SK-N-SH (cell line): ENCODE results near the gene PGK2.

Experiments
- POLR2AphosphoS5 ChIP-seq: IDR thresholded peaks from 2 replicates; pipeline ENCODE4 v1.6.1; 2012; ENCODE audit warnings: low read depth, low read length
- TF ChIP-seq, protein P1 (sequence below): fragments of 200-600 bp; sonication (generic); IDR thresholded peaks from 2 replicates; pipeline ENCODE4 v1.6.1; 2017; ENCODE audit warnings: antibody characterized with exemption, mild to moderate bottlenecking, moderate library complexity

DNA sequence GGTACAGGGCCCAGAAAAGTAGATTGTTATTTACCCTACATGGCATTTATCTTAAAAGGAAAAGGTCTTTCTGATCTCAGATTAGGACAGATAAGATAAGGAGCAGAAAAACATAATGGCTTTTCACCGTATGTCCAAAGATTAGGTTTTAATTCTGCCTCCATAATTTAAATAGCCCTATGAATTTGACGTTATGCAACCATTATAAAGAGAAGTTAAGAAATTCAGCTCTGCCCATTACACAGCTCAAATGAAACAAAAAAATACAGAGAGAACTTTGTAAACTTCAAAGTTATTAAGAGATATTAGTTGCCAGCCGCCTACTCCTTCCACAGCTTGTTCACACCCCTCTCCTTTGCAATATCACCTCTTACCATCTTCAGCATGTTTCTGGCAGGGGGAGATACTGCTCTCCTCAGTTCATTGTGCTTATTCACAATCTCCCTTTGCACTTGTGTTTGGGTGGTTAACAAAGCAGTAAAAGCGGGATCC, 51.0 kb downstream of the PGK2 start:
- TF ChIP-seq POLR2AphosphoS5 = no peak
- TF ChIP-seq, protein P1, sequence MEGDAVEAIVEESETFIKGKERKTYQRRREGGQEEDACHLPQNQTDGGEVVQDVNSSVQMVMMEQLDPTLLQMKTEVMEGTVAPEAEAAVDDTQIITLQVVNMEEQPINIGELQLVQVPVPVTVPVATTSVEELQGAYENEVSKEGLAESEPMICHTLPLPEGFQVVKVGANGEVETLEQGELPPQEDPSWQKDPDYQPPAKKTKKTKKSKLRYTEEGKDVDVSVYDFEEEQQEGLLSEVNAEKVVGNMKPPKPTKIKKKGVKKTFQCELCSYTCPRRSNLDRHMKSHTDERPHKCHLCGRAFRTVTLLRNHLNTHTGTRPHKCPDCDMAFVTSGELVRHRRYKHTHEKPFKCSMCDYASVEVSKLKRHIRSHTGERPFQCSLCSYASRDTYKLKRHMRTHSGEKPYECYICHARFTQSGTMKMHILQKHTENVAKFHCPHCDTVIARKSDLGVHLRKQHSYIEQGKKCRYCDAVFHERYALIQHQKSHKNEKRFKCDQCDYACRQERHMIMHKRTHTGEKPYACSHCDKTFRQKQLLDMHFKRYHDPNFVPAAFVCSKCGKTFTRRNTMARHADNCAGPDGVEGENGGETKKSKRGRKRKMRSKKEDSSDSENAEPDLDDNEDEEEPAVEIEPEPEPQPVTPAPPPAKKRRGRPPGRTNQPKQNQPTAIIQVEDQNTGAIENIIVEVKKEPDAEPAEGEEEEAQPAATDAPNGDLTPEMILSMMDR = no peak
